ENCODE results near the gene CDC5L. TPM values are rescaled to one million over a fixed set of nuclear protein-coding genes. Genes with fewer than 3 reads are reported as not detected.

The CDC5L gene
- total RNA-seq, 5 donors from 2014 or later (not counting 1 experiment from before 2014, with no cell fraction given): 16.9 to 18.8 (median 17.9) TPM

DNA sequence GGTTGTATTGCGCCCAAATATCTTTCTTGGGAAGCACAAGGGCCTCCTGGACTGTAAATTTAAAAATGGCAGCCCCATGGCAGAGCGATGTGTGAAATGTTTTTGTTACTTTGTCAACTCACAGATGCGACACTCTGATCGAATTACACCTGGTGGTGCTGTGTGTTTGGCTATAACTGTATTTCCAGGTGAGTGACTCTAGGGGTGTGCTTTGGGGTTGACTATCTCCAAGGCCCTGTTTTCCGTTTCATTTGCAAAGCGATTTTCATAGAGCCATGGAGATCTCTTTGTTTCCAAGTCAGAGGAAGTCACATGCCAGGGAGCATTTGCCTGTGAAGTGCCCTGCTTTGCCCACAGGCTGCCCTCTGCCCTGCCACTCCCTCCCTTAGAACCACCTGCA is 93.5 kb downstream of the CDC5L start:
- H3K36me3 ChIP-seq (ENCODE audit: control insufficient read depth in 2 of 2, extremely low read depth in 1 of 2, insufficient read depth in 1 of 2, low read length in 1 of 2): no peaks in the 10 kb centered on the region
- DNase-seq: no peak
- no peak overlapping the region for H3K27ac ChIP-seq (ENCODE audit: low read length)
- no peak overlapping the region for H3K4me3 ChIP-seq (ENCODE audit: control insufficient read depth in 1 of 2, extremely low read depth in 1 of 2, low read length in 1 of 2)
- WGBS (ENCODE audit: insufficient coverage): 94% methylated on average over 5 of the region's 6 CpGs
- Mint-ChIP-seq H3K36me3 (no peaks in the 10 kb centered on the region), H3K4me1 (peaks cover 0 to 2% (median 0%) of the 10 kb centered on the region in 3 donors), H3K27ac (no peak overlapping the region), H3K9me3 (no peaks in the 10 kb centered on the region), H3K27me3 (peaks cover 4 to 6% of the 10 kb centered on the region in 2 donors), H3K4me3 (no peak overlapping the region)
- H3K4me1 ChIP-seq (ENCODE audit: control insufficient read depth in 1 of 2, extremely low read depth in 1 of 2, insufficient read depth in 2 of 2, low read length in 2 of 2): peaks cover 0 to under 1% of the 10 kb centered on the region in 2 experiments
- ChIA-PET POLR2A (no interaction called here), CTCF (no interaction called here)
- ATAC-seq (replicated peaks in 1 of 4): no peak
- peaks cover 0 to 36% of the 10 kb centered on the region in 2 experiments for H3K27me3 ChIP-seq (replicated peaks in 1 of 2; ENCODE audit: control insufficient read depth in 2 of 2, extremely low read depth in 1 of 2, insufficient read depth in 2 of 2, low read length in 1 of 2)
- no peaks in the 10 kb centered on the region for H3K9me3 ChIP-seq

DNA sequence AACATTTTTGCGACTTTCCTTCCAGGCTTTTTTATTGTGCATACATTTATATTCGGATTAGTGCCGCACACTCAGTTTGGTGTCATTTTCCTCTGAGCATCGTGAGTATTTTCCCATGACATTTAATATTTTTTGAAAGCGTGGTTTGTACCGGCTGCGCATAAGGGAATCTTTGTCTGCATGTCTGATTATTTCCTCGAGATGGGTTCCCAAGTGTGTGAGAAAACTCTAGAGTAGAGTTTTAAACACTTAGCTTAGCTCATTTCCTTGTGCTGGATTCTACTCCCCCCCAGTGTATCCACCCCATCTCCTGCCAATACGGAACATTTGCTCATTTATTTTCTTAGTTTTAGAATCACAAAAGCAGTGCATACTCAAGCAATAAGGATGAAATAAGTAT is 94.3 kb downstream of the CDC5L start:
- H3K27me3 Mint-ChIP-seq: peaks cover 4 to 6% of the 10 kb centered on the region in 2 donors
- H3K27ac Mint-ChIP-seq: no peak overlapping the region
- no peaks in the 10 kb centered on the region for H3K9me3 ChIP-seq
- WGBS (ENCODE audit: insufficient coverage): 92% methylated on average over 4 of the region's 9 CpGs
- no peak overlapping the region for H3K27ac ChIP-seq (ENCODE audit: low read length)
- H3K36me3 Mint-ChIP-seq: no peaks in the 10 kb centered on the region
- CTCF ChIA-PET: interaction anchor here in 1 of 2 donors (1.3 kb wide), 1 partner anchor 12 kb away, joined by 4 read pairs; no protein-coding TSS in a partner anchor
- DNase-seq (no peak), ATAC-seq (replicated peaks in 1 of 4) (no peak)
- no peaks in the 10 kb centered on the region for H3K4me1 ChIP-seq (ENCODE audit: control insufficient read depth in 1 of 2, extremely low read depth in 1 of 2, insufficient read depth in 2 of 2, low read length in 2 of 2)
- H3K36me3 ChIP-seq (ENCODE audit: control insufficient read depth in 2 of 2, extremely low read depth in 1 of 2, insufficient read depth in 1 of 2, low read length in 1 of 2): no peaks in the 10 kb centered on the region
- no peaks in the 10 kb centered on the region for H3K4me1 Mint-ChIP-seq
- H3K4me3 Mint-ChIP-seq: no peak overlapping the region
- no peak overlapping the region for H3K4me3 ChIP-seq (ENCODE audit: control insufficient read depth in 1 of 2, extremely low read depth in 1 of 2, low read length in 1 of 2)
- H3K9me3 Mint-ChIP-seq: no peaks in the 10 kb centered on the region
- peaks cover 0 to 31% of the 10 kb centered on the region in 2 experiments for H3K27me3 ChIP-seq (replicated peaks in 1 of 2; ENCODE audit: control insufficient read depth in 2 of 2, extremely low read depth in 1 of 2, insufficient read depth in 2 of 2, low read length in 1 of 2)
- POLR2A ChIA-PET: no interaction called here

DNA sequence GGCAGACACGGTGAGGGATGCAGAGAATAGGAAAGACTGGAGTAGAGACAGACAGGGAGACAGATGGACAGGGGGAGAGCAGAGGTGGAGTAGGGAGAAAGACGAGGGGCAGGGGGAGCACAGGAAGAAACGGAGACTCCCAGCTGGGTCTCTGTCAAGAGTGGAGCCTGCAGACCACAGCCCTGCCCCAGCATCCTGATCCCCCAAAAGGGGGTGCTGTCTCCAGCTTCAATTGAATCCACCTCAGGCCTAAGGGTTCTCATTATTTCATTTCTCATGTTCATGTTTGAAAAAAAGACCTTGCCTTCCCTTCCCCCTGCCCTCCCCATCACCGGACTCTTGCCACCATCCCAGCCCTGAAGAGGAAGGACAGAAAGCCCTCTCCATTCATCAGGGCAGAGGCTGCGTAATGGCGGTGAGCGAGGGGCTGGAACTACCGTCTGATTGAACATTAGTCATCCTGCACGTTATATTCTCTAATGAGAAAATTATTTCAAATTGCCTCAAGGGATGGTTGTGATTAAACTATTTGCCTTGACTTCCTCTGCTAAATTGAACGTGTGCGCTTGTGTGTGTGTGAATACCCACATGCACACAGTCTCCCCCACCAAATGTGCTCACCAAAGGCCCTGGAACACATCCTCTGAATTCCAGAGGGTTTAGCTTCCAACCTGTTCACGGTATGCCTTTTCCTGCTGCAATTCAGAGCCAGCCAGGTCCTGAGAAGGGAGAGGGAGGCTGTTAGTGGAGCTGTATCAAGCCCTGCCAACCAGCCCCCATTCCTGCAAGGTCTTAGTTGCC is 98.3 kb downstream of the CDC5L start:
- Histone ChIP-seq H3K9me3 (no peaks in the 10 kb centered on the region), H3K4me1 (ENCODE audit: control insufficient read depth in 1 of 2, extremely low read depth in 1 of 2, insufficient read depth in 2 of 2, low read length in 2 of 2) (no peaks in the 10 kb centered on the region), H3K27me3 (replicated peaks in 1 of 2; ENCODE audit: control insufficient read depth in 2 of 2, extremely low read depth in 1 of 2, insufficient read depth in 2 of 2, low read length in 1 of 2) (peaks cover 3 to 24% of the 10 kb centered on the region in 2 experiments), H3K4me3 (ENCODE audit: control insufficient read depth in 1 of 2, extremely low read depth in 1 of 2, low read length in 1 of 2) (no peak overlapping the region), H3K27ac (ENCODE audit: low read length) (no peak overlapping the region), H3K36me3 (ENCODE audit: control insufficient read depth in 2 of 2, extremely low read depth in 1 of 2, insufficient read depth in 1 of 2, low read length in 1 of 2) (no peaks in the 10 kb centered on the region)
- peaks cover 9% of the 10 kb centered on the region in 2 donors for H3K27me3 Mint-ChIP-seq
- H3K9me3 Mint-ChIP-seq: no peaks in the 10 kb centered on the region
- no peak overlapping the region for H3K27ac Mint-ChIP-seq
- H3K36me3 Mint-ChIP-seq: no peaks in the 10 kb centered on the region
- DNase-seq: no peak
- POLR2A ChIA-PET: no interaction called here
- WGBS (ENCODE audit: insufficient coverage): 100% methylated on average over 3 of the region's 12 CpGs
- ATAC-seq (replicated peaks in 1 of 4): no peak
- no peak overlapping the region for H3K4me3 Mint-ChIP-seq
- CTCF ChIA-PET: interaction anchor here in 1 of 2 donors (0.5 kb wide), 1 partner anchor 1605 kb away, joined by 3 read pairs; no protein-coding TSS in a partner anchor
- H3K4me1 Mint-ChIP-seq: no peaks in the 10 kb centered on the region

GRCh38 chr6:44487002-44487401 is 99.5 kb downstream of the CDC5L start:
- no peak overlapping the region for H3K27ac ChIP-seq (ENCODE audit: low read length)
- no peak overlapping the region for H3K4me3 ChIP-seq (ENCODE audit: control insufficient read depth in 1 of 2, extremely low read depth in 1 of 2, low read length in 1 of 2)
- no CpG with 5 or more reads among the region's 1 CpG for WGBS (ENCODE audit: insufficient coverage)
- no peaks in the 10 kb centered on the region for H3K36me3 ChIP-seq (ENCODE audit: control insufficient read depth in 2 of 2, extremely low read depth in 1 of 2, insufficient read depth in 1 of 2, low read length in 1 of 2)
- peaks cover 3 to 22% of the 10 kb centered on the region in 2 experiments for H3K27me3 ChIP-seq (replicated peaks in 1 of 2; ENCODE audit: control insufficient read depth in 2 of 2, extremely low read depth in 1 of 2, insufficient read depth in 2 of 2, low read length in 1 of 2)
- no peaks in the 10 kb centered on the region for H3K9me3 ChIP-seq
- ChIA-PET POLR2A (no interaction called here), CTCF (no interaction called here)
- no peaks in the 10 kb centered on the region for H3K4me1 ChIP-seq (ENCODE audit: control insufficient read depth in 1 of 2, extremely low read depth in 1 of 2, insufficient read depth in 2 of 2, low read length in 2 of 2)
- peaks cover 9% of the 10 kb centered on the region in 2 donors for H3K27me3 Mint-ChIP-seq
- no peak overlapping the region for H3K4me3 Mint-ChIP-seq
- no peaks in the 10 kb centered on the region for H3K4me1 Mint-ChIP-seq
- ATAC-seq (replicated peaks in 1 of 4) (no peak), DNase-seq (no peak)
- no peak overlapping the region for H3K27ac Mint-ChIP-seq
- H3K36me3 Mint-ChIP-seq: no peaks in the 10 kb centered on the region
- H3K9me3 Mint-ChIP-seq: no peaks in the 10 kb centered on the region

- Mint-ChIP-seq H3K4me3 (no peak overlapping the region), H3K36me3 (no peaks in the 10 kb centered on the region), H3K4me1 (no peaks in the 10 kb centered on the region), H3K27ac (no peak overlapping the region), H3K9me3 (no peaks in the 10 kb centered on the region), H3K27me3 (peaks cover 9% of the 10 kb centered on the region in 2 donors)
- Histone ChIP-seq H3K36me3 (ENCODE audit: control insufficient read depth in 2 of 2, extremely low read depth in 1 of 2, insufficient read depth in 1 of 2, low read length in 1 of 2) (no peaks in the 10 kb centered on the region), H3K4me3 (ENCODE audit: control insufficient read depth in 1 of 2, extremely low read depth in 1 of 2, low read length in 1 of 2) (no peak overlapping the region), H3K4me1 (ENCODE audit: control insufficient read depth in 1 of 2, extremely low read depth in 1 of 2, insufficient read depth in 2 of 2, low read length in 2 of 2) (no peaks in the 10 kb centered on the region), H3K27me3 (replicated peaks in 1 of 2; ENCODE audit: control insufficient read depth in 2 of 2, extremely low read depth in 1 of 2, insufficient read depth in 2 of 2, low read length in 1 of 2) (peaks cover 3 to 23% of the 10 kb centered on the region in 2 experiments), H3K27ac (ENCODE audit: low read length) (no peak overlapping the region), H3K9me3 (no peaks in the 10 kb centered on the region)
- no peak for DNase-seq
- ChIA-PET POLR2A (no interaction called here), CTCF (no interaction called here)
- WGBS (ENCODE audit: insufficient coverage): 100% methylated on average over 1 of the region's 2 CpGs
- no peak for ATAC-seq (replicated peaks in 1 of 4)
Observed at GRCh38 chr6:44487586-44487985, 100.1 kb downstream of the CDC5L start.

DNA sequence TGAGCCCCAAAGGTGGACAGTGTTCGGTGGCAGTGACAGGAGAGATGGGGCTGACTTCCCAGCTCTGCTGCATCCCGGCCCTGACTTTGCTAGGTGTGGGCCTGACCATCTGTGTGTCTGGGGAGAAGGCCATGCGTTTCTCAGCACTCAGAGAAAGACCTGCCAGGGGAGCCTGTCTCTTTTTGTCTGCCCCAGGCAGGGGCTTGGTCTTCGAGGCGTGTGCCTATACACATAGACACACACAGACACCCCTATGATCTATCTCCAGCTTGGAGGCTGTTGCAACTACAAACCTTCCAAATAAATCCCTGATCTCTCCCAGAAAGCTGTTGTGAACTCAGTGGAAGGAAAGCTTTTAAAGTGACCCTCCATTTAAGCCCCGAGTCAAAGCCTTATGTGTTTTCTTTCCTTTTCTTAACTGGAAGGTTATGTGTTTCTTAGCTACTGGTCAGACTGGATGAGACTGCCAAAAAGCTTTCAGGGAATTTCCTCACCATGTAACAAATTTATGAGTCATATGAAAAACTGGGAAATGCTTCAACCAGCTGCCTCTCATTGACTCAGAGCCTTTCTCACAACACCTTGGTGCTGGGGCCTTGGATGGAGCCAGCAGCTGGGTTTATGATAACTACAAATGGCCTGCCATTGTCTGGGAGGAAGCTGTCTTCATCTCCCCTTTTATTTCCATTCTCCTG is 102.6 kb downstream of the CDC5L start:
- ChIA-PET POLR2A (no interaction called here), CTCF (no interaction called here)
- Histone ChIP-seq H3K4me1 (ENCODE audit: control insufficient read depth in 1 of 2, extremely low read depth in 1 of 2, insufficient read depth in 2 of 2, low read length in 2 of 2) (no peaks in the 10 kb centered on the region), H3K27me3 (replicated peaks in 1 of 2; ENCODE audit: control insufficient read depth in 2 of 2, extremely low read depth in 1 of 2, insufficient read depth in 2 of 2, low read length in 1 of 2) (peaks cover 3 to 15% of the 10 kb centered on the region in 2 experiments), H3K4me3 (ENCODE audit: control insufficient read depth in 1 of 2, extremely low read depth in 1 of 2, low read length in 1 of 2) (no peak overlapping the region), H3K36me3 (ENCODE audit: control insufficient read depth in 2 of 2, extremely low read depth in 1 of 2, insufficient read depth in 1 of 2, low read length in 1 of 2) (no peaks in the 10 kb centered on the region), H3K27ac (ENCODE audit: low read length) (no peak overlapping the region), H3K9me3 (no peaks in the 10 kb centered on the region)
- WGBS (ENCODE audit: insufficient coverage): 87% methylated on average over 3 of the region's 6 CpGs
- Mint-ChIP-seq H3K27ac (no peak overlapping the region), H3K9me3 (no peaks in the 10 kb centered on the region), H3K4me1 (no peaks in the 10 kb centered on the region), H3K4me3 (no peak overlapping the region), H3K27me3 (peaks cover 8 to 14% of the 10 kb centered on the region in 2 donors), H3K36me3 (no peaks in the 10 kb centered on the region)
- ATAC-seq (replicated peaks in 1 of 4): no peak
- no peak for DNase-seq
